Measurements from ENCODE around the gene ALDOA.

Gene ALDOA

GRCh38 chr16:30052671-30053372 lies 12.7 kb upstream of the ALDOA start:
- H3K4me3 Mint-ChIP-seq: peak overlapping the region; percentile 82 to 87
- ATAC-seq (replicated peaks) (peak; percentile 87), DNase-seq (peak; percentile 83 to 84 (median 84))
- peak overlapping the region; percentile 77 to 91 for H3K27ac Mint-ChIP-seq
- peaks cover 22% of the 10 kb centered on the region for H3K36me3 Mint-ChIP-seq (ENCODE audit: insufficient read depth)
- H3K9me3 Mint-ChIP-seq: no peaks in the 10 kb centered on the region
- no peaks in the 10 kb centered on the region for H3K27me3 Mint-ChIP-seq
- peaks cover 11 to 14% of the 10 kb centered on the region in 2 donors for H3K4me1 Mint-ChIP-seq (ENCODE audit: low read depth in 2 of 2)

GRCh38 chr16:30053376-30054015 lies 12.1 kb upstream of the ALDOA start:
- ATAC-seq (replicated peaks): peak; percentile 6
- H3K27ac Mint-ChIP-seq: peak overlapping the region; percentile 77 to 91

GRCh38 chr16:30054451-30054850 lies 11.1 kb upstream of the ALDOA start:
- Mint-ChIP-seq H3K36me3 (ENCODE audit: insufficient read depth) (peaks cover 22% of the 10 kb centered on the region), H3K4me3 (peak overlapping the region; percentile 2 to 42), H3K27ac (peak overlapping the region in 1 of 2 donors; percentile 79), H3K4me1 (ENCODE audit: low read depth in 2 of 2) (peaks cover 11 to 14% of the 10 kb centered on the region in 2 donors), H3K9me3 (no peaks in the 10 kb centered on the region), H3K27me3 (no peaks in the 10 kb centered on the region)
- no peak for DNase-seq
- no peak for ATAC-seq (replicated peaks)

More at GRCh38 chr16:30053376-30054015, 12.1 kb upstream of the ALDOA start:
- H3K36me3 Mint-ChIP-seq (ENCODE audit: insufficient read depth): peaks cover 22% of the 10 kb centered on the region
- peak overlapping the region; percentile 82 to 87 for H3K4me3 Mint-ChIP-seq
- H3K27me3 Mint-ChIP-seq: no peaks in the 10 kb centered on the region
- H3K9me3 Mint-ChIP-seq: no peaks in the 10 kb centered on the region
- peaks cover 11 to 14% of the 10 kb centered on the region in 2 donors for H3K4me1 Mint-ChIP-seq (ENCODE audit: low read depth in 2 of 2)
- DNase-seq: no peak

GRCh38 chr16:30054959-30055553 lies 10.5 kb upstream of the ALDOA start:
- peak; percentile 61 for ATAC-seq (replicated peaks)
- Mint-ChIP-seq H3K27ac (peak overlapping the region in 1 of 2 donors; percentile 79), H3K4me1 (ENCODE audit: low read depth in 2 of 2) (peaks cover 11 to 14% of the 10 kb centered on the region in 2 donors), H3K27me3 (no peaks in the 10 kb centered on the region), H3K36me3 (ENCODE audit: insufficient read depth) (peaks cover 22% of the 10 kb centered on the region), H3K4me3 (peak overlapping the region; percentile 2 to 42), H3K9me3 (no peaks in the 10 kb centered on the region)
- DNase-seq: peak in 1 of 3 experiments; percentile 35

GRCh38 chr16:30060346-30060745 lies 5.2 kb upstream of the ALDOA start:
- Mint-ChIP-seq H3K36me3 (ENCODE audit: insufficient read depth) (peaks cover 15% of the 10 kb centered on the region), H3K4me3 (no peak overlapping the region), H3K27me3 (no peaks in the 10 kb centered on the region), H3K27ac (peak overlapping the region in 1 of 2 donors; percentile 32), H3K9me3 (no peaks in the 10 kb centered on the region), H3K4me1 (ENCODE audit: low read depth in 2 of 2) (peaks cover 10% of the 10 kb centered on the region in 2 donors)
- ATAC-seq (replicated peaks): no peak
- no peak for DNase-seq

- H3K4me3 Mint-ChIP-seq: no peak overlapping the region
- no peaks in the 10 kb centered on the region for H3K27me3 Mint-ChIP-seq
- no peaks in the 10 kb centered on the region for H3K9me3 Mint-ChIP-seq
- DNase-seq (no peak), ATAC-seq (replicated peaks) (no peak)
- peak overlapping the region in 1 of 2 donors; percentile 32 for H3K27ac Mint-ChIP-seq
- peaks cover 10 to 11% of the 10 kb centered on the region in 2 donors for H3K4me1 Mint-ChIP-seq (ENCODE audit: low read depth in 2 of 2)
- peaks cover 21% of the 10 kb centered on the region for H3K36me3 Mint-ChIP-seq (ENCODE audit: insufficient read depth)
Measured at GRCh38 chr16:30060836-30061554, 4.6 kb upstream of the ALDOA start.

GRCh38 chr16:30063278-30063892 lies 2.2 kb upstream of the ALDOA start:
- Mint-ChIP-seq H3K4me3 (peak overlapping the region; percentile 94 to 96), H3K9me3 (no peaks in the 10 kb centered on the region), H3K36me3 (ENCODE audit: insufficient read depth) (peaks cover 43% of the 10 kb centered on the region), H3K4me1 (ENCODE audit: low read depth in 2 of 2) (peaks cover 24 to 25% of the 10 kb centered on the region in 2 donors), H3K27ac (peak overlapping the region; percentile 95 to 97), H3K27me3 (no peaks in the 10 kb centered on the region)
- DNase-seq: no peak
- ATAC-seq (replicated peaks): no peak

GRCh38 chr16:30063893-30064728 lies 1.4 kb upstream of the ALDOA start:
- no peaks in the 10 kb centered on the region for H3K27me3 Mint-ChIP-seq
- peaks cover 51% of the 10 kb centered on the region for H3K36me3 Mint-ChIP-seq (ENCODE audit: insufficient read depth)
- ATAC-seq (replicated peaks): peak; percentile 6

GRCh38 chr16:30064729-30065101 lies 845 bp upstream of the ALDOA start:
- Mint-ChIP-seq H3K27me3 (no peaks in the 10 kb centered on the region), H3K4me3 (peak overlapping the region; percentile 94 to 96), H3K4me1 (ENCODE audit: low read depth in 2 of 2) (peaks cover 33% of the 10 kb centered on the region in 2 donors), H3K27ac (peak overlapping the region; percentile 95 to 97), H3K9me3 (no peaks in the 10 kb centered on the region), H3K36me3 (ENCODE audit: insufficient read depth) (peaks cover 57% of the 10 kb centered on the region)
- ATAC-seq (replicated peaks) (no peak), DNase-seq (no peak)

More at GRCh38 chr16:30063893-30064728, 1.4 kb upstream of the ALDOA start:
- H3K27ac Mint-ChIP-seq: peak overlapping the region; percentile 95 to 97
- H3K4me3 Mint-ChIP-seq: peak overlapping the region; percentile 94 to 96
- no peaks in the 10 kb centered on the region for H3K9me3 Mint-ChIP-seq
- H3K4me1 Mint-ChIP-seq (ENCODE audit: low read depth in 2 of 2): peaks cover 29 to 30% of the 10 kb centered on the region in 2 donors
- peak; percentile 40 to 52 (median 44) for DNase-seq

- Mint-ChIP-seq H3K27ac (peak overlapping the region; percentile 95 to 97), H3K27me3 (no peaks in the 10 kb centered on the region), H3K36me3 (ENCODE audit: insufficient read depth) (peaks cover 68% of the 10 kb centered on the region), H3K9me3 (no peaks in the 10 kb centered on the region), H3K4me3 (peak overlapping the region; percentile 94 to 96), H3K4me1 (ENCODE audit: low read depth in 2 of 2) (peaks cover 36 to 41% of the 10 kb centered on the region in 2 donors)
- DNase-seq (no peak), ATAC-seq (replicated peaks) (no peak)
Measured at GRCh38 chr16:30065943-30066760, 592 bp downstream of the ALDOA start.

GRCh38 chr16:30066761-30067583 lies 1.4 kb downstream of the ALDOA start:
- DNase-seq: no peak
- Mint-ChIP-seq H3K4me3 (peak overlapping the region; percentile 94 to 96), H3K4me1 (ENCODE audit: low read depth in 2 of 2) (peaks cover 36 to 41% of the 10 kb centered on the region in 2 donors), H3K9me3 (no peaks in the 10 kb centered on the region), H3K27me3 (no peaks in the 10 kb centered on the region), H3K36me3 (ENCODE audit: insufficient read depth) (peaks cover 77% of the 10 kb centered on the region), H3K27ac (peak overlapping the region; percentile 95 to 97)
- ATAC-seq (replicated peaks): no peak
